GM21717 (cell line): ENCODE measurements around the gene AICDA.

Experiments used
- ATAC-seq: cut with Tn5 transposase; IDR thresholded peaks from one replicate; pipeline ENCODE4 v1.9.1; 2021; ENCODE audit warnings: mild to moderate bottlenecking, moderate library complexity; ENCODE audit not compliant: unreplicated experiment

AICDA gene

DNA sequence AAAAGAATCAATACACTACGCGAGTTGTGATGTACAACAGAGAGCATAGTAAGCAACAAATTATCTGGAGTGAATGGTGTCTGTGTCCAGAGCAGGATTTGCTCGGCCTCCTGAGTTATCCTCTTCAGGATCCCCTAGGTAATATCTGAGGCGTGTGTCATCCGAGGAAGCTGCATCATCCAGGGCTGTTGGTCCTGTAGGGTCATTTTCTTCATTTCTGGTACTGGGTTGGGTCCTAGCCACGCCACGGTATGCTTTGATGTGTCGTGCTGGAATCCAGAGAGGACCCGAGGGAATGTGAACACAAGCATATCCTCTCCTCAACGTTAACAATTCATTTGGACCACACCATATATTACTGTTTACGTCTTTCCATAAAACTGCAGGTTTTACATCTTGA lies 53.0 kb downstream of the AICDA start:
- no peak for ATAC-seq

GRCh38 chr12:8556531-8557097 lies 56.0 kb downstream of the AICDA start:
- ATAC-seq, result no peak

DNA sequence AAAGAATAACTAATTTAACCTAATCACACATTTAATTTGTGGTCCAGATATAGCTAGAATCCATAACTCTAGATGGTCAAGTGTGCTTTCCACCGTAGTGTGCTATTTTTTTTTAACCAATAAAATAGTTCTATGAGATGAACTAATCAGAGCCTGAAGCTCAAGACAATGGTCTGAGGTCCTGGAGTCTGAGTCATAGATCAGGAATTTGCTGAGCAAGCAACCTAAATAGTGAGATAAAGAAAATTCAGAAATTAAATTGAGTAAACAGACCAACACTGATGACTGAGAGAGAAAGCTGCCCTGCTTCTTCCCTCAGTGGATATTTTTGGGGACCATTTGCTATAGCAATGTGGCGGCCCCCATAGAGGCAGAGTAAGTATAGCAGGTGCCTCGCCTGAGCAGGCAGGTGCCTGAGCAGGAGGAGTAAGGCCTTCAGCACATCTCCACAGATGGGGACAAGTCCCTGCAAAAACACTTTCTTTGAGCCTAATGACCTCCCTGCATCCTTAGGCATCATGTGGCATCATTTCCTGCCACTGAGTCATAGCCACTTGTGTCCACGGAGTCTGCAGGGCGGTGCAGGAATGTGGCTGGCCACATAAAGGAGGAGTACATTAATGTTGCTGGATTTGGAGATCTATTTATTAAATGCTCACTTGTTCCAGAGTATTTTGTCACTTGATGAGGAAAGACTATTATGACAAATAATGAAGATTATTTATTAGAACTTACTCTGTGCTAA lies 58.0 kb downstream of the AICDA start:
- ATAC-seq, result no peak

DNA sequence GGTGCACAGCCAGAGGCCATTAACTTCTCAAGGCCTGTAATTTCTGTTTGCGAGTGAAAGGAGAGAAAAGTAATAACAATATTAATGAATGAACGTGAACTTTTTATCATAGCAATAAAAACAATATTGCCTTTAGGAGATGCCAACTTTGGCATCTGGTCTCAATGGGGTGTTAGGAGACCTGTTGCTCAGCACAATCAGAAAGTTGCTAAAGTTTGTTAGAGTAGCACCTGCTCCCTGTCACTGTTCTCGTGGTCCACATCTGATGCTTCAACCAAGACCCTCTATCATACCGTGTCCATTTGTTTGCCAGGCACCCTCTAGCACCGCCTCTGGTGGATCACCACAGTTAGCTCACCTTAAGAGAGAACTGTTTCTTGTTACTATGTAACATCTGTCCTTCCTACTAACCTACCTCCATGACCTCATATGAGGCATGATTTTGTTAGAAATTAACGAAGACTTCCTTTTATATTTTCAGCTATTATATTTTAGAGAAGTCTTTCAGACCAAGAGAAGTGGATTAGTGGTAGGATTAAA lies 59.5 kb downstream of the AICDA start:
- ATAC-seq, result no peak
